K562 (cell line): ENCODE data around the gene C19orf44.

ENCODE experiments used
- ATF3 ChIP-seq, 2 experiments: fragments of 450-650 bp in 1 of 2; sonication (generic) in 1 of 2; formaldehyde crosslinking in 1 of 2; IDR thresholded peaks in 1 of 2; conservative IDR thresholded peaks in 1 of 2; 2 replicates each; pipeline versions ENCODE4 v1.6.1 to v1.8.1; 2016 to 2023; ENCODE audit warnings: mild to moderate bottlenecking in 2 of 2, moderate library complexity in 2 of 2, inconsistent platforms in 1 of 2, missing genetic modification reagents in 1 of 2
- FOXP1 ChIP-seq: sonication (generic); formaldehyde crosslinking; IDR thresholded peaks from 2 replicates; pipeline ENCODE4 v1.8.0; 2022; ENCODE audit warnings: mild to moderate bottlenecking, missing genetic modification reagents
- LEF1 ChIP-seq: fragments of 450-650 bp; IDR thresholded peaks from 2 replicates; pipeline ENCODE4 v1.6.1; 2016; ENCODE audit warnings: mild to moderate bottlenecking
- RNF2 ChIP-seq: sonication (generic); IDR thresholded peaks from 2 replicates; pipeline ENCODE4 v1.6.1; 2016
- SP1 ChIP-seq: sonication (generic); formaldehyde crosslinking; IDR thresholded peaks from 2 replicates; pipeline ENCODE4 v1.8.1; 2022; ENCODE audit warnings: mild to moderate bottlenecking, missing genetic modification reagents
- SP2 ChIP-seq: IDR thresholded peaks from 2 replicates; pipeline ENCODE4 v1.6.1; 2011; ENCODE audit warnings: mild to moderate bottlenecking, low read depth, low read length, moderate library complexity; ENCODE audit not compliant: poor library complexity, severe bottlenecking; ENCODE audit errors: extremely low read depth
- SRSF1 ChIP-seq: fragments of 200-400 bp; formaldehyde crosslinking; IDR thresholded peaks from 2 replicates; pipeline ENCODE4 v1.6.1; 2017; ENCODE audit warnings: mild to moderate bottlenecking, low read depth, low read length, moderate library complexity
- TSHZ1 ChIP-seq: fragments of 250-450 bp; sonication (Bioruptor Pico); IDR thresholded peaks from 2 replicates; pipeline ENCODE4 v1.4.0; 2020; ENCODE audit warnings: mild to moderate bottlenecking, moderate library complexity
- ZBTB7A ChIP-seq: IDR thresholded peaks from 2 replicates; pipeline ENCODE4 v1.6.1; 2011; ENCODE audit warnings: low read depth, mild to moderate bottlenecking, low read length, moderate library complexity, borderline replicate concordance; ENCODE audit not compliant: control insufficient read depth
- TF ChIP-seq, protein P1 (sequence below), 3 experiments: IDR thresholded peaks in 2 of 3; conservative IDR thresholded peaks in 1 of 3; 2 replicates each; pipeline ENCODE4 v1.5.1; 2011 to 2012; ENCODE audit warnings: low read length in 3 of 3, mild to moderate bottlenecking in 3 of 3, control low read depth in 2 of 3, improper control_type of control experiment in 1 of 3, inconsistent platforms in 1 of 3, low read depth in 1 of 3, mixed read lengths in 1 of 3, moderate library complexity in 1 of 3; ENCODE audit not compliant: insufficient read depth in 2 of 3
- TF ChIP-seq, protein P2 (sequence below): fragments of 250-450 bp; sonication (Bioruptor Pico); IDR thresholded peaks from 2 replicates; pipeline ENCODE4 v1.5.0; 2020; ENCODE audit warnings: mild to moderate bottlenecking

DNA sequence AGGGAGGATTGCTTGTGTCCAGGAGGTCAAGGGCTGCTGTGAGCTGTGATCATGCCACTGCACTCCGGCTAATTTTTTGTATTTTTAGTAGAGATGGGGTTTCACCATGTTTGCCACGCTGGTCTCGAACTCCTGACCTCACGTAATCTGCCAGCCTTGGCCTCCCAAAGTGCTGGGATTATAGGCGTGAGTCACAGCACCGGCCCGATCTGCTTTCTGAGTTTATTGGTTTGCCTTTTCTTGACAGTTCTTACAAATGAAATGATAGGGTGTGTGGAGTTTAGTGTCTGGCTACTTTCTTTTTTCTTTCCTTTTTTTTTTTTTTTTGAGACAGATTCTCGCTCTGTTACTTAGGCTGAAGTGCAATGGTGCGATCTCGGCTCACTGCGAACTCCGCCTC is 848 bp downstream of the C19orf44 start:
- TF ChIP-seq, protein P1, sequence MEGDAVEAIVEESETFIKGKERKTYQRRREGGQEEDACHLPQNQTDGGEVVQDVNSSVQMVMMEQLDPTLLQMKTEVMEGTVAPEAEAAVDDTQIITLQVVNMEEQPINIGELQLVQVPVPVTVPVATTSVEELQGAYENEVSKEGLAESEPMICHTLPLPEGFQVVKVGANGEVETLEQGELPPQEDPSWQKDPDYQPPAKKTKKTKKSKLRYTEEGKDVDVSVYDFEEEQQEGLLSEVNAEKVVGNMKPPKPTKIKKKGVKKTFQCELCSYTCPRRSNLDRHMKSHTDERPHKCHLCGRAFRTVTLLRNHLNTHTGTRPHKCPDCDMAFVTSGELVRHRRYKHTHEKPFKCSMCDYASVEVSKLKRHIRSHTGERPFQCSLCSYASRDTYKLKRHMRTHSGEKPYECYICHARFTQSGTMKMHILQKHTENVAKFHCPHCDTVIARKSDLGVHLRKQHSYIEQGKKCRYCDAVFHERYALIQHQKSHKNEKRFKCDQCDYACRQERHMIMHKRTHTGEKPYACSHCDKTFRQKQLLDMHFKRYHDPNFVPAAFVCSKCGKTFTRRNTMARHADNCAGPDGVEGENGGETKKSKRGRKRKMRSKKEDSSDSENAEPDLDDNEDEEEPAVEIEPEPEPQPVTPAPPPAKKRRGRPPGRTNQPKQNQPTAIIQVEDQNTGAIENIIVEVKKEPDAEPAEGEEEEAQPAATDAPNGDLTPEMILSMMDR (IDR thresholded peaks at IDR 0.05 in 2 of 3, conservative IDR thresholded peaks at IDR 0.05 in 1 of 3; ENCODE audit: insufficient read depth in 2 of 3, low read depth in 1 of 3, low read length in 3 of 3): no peak
- no peak for TF ChIP-seq TSHZ1 (CRISPR knock-in tag)
- TF ChIP-seq SP2: no peak
- TF ChIP-seq SRSF1: no peak
- TF ChIP-seq, protein P2, sequence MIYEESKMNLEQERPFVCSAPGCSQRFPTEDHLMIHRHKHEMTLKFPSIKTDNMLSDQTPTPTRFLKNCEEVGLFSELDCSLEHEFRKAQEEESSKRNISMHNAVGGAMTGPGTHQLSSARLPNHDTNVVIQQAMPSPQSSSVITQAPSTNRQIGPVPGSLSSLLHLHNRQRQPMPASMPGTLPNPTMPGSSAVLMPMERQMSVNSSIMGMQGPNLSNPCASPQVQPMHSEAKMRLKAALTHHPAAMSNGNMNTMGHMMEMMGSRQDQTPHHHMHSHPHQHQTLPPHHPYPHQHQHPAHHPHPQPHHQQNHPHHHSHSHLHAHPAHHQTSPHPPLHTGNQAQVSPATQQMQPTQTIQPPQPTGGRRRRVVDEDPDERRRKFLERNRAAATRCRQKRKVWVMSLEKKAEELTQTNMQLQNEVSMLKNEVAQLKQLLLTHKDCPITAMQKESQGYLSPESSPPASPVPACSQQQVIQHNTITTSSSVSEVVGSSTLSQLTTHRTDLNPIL (CRISPR knock-in tag): no peak
- no peak for TF ChIP-seq ZBTB7A
- TF ChIP-seq ATF3 (IDR thresholded peaks at IDR 0.05): no peak
- TF ChIP-seq ATF3 (CRISPR knock-in tag; conservative IDR thresholded peaks at IDR 0.05): no peak
- TF ChIP-seq LEF1: no peak
- no peak for TF ChIP-seq FOXP1
- TF ChIP-seq SP1: no peak
- TF ChIP-seq RNF2: no peak
